Prostate gland (tissue), 2 donors: ENCODE results near the gene OTOF. TPM values are rescaled to one million over a fixed set of nuclear protein-coding genes. Genes with fewer than 3 reads are reported as not detected.

Experiments used
- DNase-seq: peaks from one replicate; pipeline ENCODE4 v3.0.0-alpha.2; 2019; ENCODE audit warnings: low spot score
- H3K27ac ChIP-seq, 2 donors: fragments of 200-600 bp; sonication (generic); 2 replicates each; pipeline ENCODE4 v1.5.1; 2017 to 2019
- H3K27me3 ChIP-seq: fragments of 200-600 bp; sonication (generic); replicated peaks from 2 replicates; pipeline ENCODE4 v1.5.1; 2019; ENCODE audit not compliant: insufficient read depth
- H3K36me3 ChIP-seq, 2 donors: fragments of 200-600 bp; sonication (generic); 1 replicate in 1 of 2; 2 replicates in 1 of 2; pipeline versions ENCODE4 v1.5.1 to v1.8.1; 2017 to 2019
- H3K4me1 ChIP-seq: fragments of 200-600 bp; sonication (generic); replicated peaks from 2 replicates; pipeline ENCODE4 v1.5.1; 2019
- H3K4me3 ChIP-seq, 2 donors: fragments of 200-600 bp; sonication (generic); 2 replicates each; pipeline ENCODE4 v1.5.1; 2017 to 2019
- H3K9me3 ChIP-seq: fragments of 200-600 bp; sonication (generic); 2 replicates; pipeline ENCODE4 v1.5.1; 2017
- POLR2A ChIP-seq: fragments of 450-650 bp; IDR thresholded peaks from one replicate; pipeline ENCODE4 v1.6.1; 2016; ENCODE audit warnings: antibody characterized with exemption, mild to moderate bottlenecking
- POLR2AphosphoS5 ChIP-seq: sonication (generic); formaldehyde crosslinking; IDR thresholded peaks from one replicate; pipeline ENCODE4 v1.6.1; 2017; ENCODE audit warnings: antibody characterized with exemption
- WGBS: methylation state at CpG from one replicate; pipeline ENCODE4 v1.1.5; 2018; 5-methylcytosine and 5-hydroxymethylcytosine counted together
- intact Hi-C: fragments of 100-400 bp; cut with DNase I; formaldehyde crosslinking; loops from one replicate; pipeline ENCODE4 v1.14.2; 2022
- total RNA-seq, 2 donors: library from RNA; depleted of rRNA; stranded (reverse); fragments of >200 nt; gene quantifications; one replicate each; pipeline ENCODE4 v1.1.0, GENCODE V29; 2016
- TF ChIP-seq, protein P1 (sequence below), 4 experiments: fragments of 200-600 bp in 2 of 4; fragments of 450-650 bp in 2 of 4; sonication (generic) in 2 of 4; IDR thresholded peaks; 1 replicate in 3 of 4; 2 replicates in 1 of 4; pipeline ENCODE4 v1.5.1; 2016 to 2019; ENCODE audit warnings: antibody characterized with exemption in 4 of 4, mild to moderate bottlenecking in 2 of 4, moderate library complexity in 2 of 4

OTOF gene
- under 1 TPM in 1 of 2 donors, not detected in 1; 0.68 TPM for total RNA-seq

DNA sequence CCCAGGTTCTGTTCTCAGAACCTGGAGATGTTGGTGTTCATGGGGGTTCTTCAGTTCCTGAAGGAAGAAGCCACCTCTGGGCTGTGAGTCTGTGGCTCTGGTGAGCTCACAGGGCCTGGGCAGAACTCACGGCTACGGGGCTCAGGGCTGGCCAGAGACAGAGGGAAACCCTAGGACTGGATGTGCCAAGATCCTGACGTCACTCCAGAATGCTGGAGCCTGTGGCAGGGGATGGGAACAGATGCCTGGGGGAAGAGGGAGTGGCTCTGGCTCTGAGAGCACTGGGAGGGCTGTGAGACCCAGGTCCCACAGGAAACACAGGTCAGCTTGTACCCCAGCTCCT is at the start of gene OTOF:
Gene OTOF (minus strand): TSS at position 214 of the 343 bp plus-strand sequence.
- no peak for TF ChIP-seq POLR2A
- TF ChIP-seq, protein P1, sequence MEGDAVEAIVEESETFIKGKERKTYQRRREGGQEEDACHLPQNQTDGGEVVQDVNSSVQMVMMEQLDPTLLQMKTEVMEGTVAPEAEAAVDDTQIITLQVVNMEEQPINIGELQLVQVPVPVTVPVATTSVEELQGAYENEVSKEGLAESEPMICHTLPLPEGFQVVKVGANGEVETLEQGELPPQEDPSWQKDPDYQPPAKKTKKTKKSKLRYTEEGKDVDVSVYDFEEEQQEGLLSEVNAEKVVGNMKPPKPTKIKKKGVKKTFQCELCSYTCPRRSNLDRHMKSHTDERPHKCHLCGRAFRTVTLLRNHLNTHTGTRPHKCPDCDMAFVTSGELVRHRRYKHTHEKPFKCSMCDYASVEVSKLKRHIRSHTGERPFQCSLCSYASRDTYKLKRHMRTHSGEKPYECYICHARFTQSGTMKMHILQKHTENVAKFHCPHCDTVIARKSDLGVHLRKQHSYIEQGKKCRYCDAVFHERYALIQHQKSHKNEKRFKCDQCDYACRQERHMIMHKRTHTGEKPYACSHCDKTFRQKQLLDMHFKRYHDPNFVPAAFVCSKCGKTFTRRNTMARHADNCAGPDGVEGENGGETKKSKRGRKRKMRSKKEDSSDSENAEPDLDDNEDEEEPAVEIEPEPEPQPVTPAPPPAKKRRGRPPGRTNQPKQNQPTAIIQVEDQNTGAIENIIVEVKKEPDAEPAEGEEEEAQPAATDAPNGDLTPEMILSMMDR (IDR thresholded peaks at IDR 0.05) = no peak
- TF ChIP-seq POLR2AphosphoS5 = no peak
- intact Hi-C loops = no loop called here
- Histone ChIP-seq H3K4me3 (no peak within 1 kb of the TSS), H3K4me1 (no peaks in the 10 kb centered on the region), H3K9me3 (no peaks in the 10 kb centered on the region), H3K27ac (no peak within 1 kb of the TSS), H3K27me3 (no peaks in the 10 kb centered on the region), H3K36me3 (no peaks in the 10 kb centered on the region)
- 4% methylated on average over 3 of the region's 3 CpGs for WGBS
- DNase-seq = no peak

DNA sequence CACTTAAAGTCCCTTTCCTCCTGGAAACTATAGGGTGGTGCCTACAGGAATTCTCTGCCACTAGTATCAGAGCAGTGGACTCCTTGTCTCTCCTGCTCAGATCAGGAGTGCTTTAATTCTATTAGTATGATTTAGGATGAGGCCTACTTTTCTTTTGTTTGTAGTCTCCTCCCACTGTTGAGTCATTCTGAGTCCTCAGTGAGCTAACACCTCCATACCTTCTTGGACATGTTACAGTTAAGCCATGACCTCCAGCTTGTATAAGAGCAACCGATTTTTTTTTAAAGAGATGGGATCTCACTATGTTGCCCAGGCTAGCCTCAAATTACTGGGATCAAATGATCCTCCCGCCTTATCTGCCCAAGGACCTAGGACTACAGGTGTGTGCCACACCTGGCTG is 48.7 kb upstream of the OTOF start:
- Histone ChIP-seq H3K27ac (no peak overlapping the region), H3K36me3 (no peaks in the 10 kb centered on the region), H3K4me1 (no peaks in the 10 kb centered on the region), H3K4me3 (no peak overlapping the region), H3K9me3 (no peaks in the 10 kb centered on the region), H3K27me3 (no peaks in the 10 kb centered on the region)
- intact Hi-C loops = no loop called here
- WGBS = 74% methylated on average over 2 of the region's 2 CpGs
- no peak for DNase-seq
- TF ChIP-seq POLR2A (no peak), POLR2AphosphoS5 (no peak)
- TF ChIP-seq, protein P1 (IDR thresholded peaks at IDR 0.05) = no peak

DNA sequence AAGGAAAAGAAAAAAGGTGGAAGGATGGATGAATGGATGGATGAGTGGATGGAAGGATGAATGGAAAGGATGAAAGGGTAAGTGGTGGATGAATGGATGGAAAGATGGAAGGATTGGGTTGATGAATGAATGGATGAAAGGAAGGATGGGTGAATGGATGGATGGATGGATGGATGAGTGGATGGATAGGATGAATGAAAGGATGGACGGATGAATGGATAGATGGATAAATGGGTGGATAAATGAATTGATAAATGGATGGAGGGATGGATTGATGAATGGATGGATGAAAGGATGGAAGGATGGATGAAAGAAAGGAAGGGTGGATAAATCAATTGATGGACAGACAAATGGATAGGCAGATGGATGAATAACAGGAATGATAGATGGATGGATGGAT is 48.2 kb upstream of the OTOF start:
- intact Hi-C loops = no loop called here
- 91% methylated on average over 1 of the region's 1 CpG for WGBS
- DNase-seq = no peak
- TF ChIP-seq POLR2AphosphoS5 (no peak), POLR2A (no peak)
- TF ChIP-seq, protein P1 (IDR thresholded peaks at IDR 0.05) = no peak
- H3K27me3 ChIP-seq = no peaks in the 10 kb centered on the region
- H3K36me3 ChIP-seq = no peaks in the 10 kb centered on the region
- no peak overlapping the region for H3K27ac ChIP-seq
- no peaks in the 10 kb centered on the region for H3K9me3 ChIP-seq
- no peaks in the 10 kb centered on the region for H3K4me1 ChIP-seq
- H3K4me3 ChIP-seq = no peak overlapping the region

DNA sequence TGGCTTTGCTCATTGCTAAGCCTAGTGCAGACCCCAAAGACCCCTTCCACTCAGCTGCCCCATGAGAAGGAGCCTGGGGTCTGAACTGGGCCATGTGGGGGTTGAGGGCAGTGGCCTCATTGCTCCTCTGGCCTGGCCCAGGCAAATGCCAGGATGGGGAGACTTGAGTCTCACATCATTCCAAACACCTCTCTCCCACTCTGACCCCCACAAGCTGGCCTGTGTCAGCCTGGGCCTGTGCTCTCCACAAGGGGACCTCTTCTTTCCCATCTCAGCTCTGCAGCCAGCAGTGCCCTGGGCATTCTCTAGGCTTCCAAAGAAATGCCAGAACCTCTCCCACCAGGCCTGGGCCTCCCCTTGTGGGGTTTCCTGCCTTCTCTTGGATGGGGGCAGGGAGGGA is 45.8 kb upstream of the OTOF start:
- no peaks in the 10 kb centered on the region for H3K27me3 ChIP-seq
- intact Hi-C loops = no loop called here
- H3K4me1 ChIP-seq = no peaks in the 10 kb centered on the region
- H3K4me3 ChIP-seq = no peak overlapping the region
- no peak for DNase-seq
- no peak overlapping the region for H3K27ac ChIP-seq
- H3K36me3 ChIP-seq = no peaks in the 10 kb centered on the region
- no peaks in the 10 kb centered on the region for H3K9me3 ChIP-seq
- no peak for TF ChIP-seq POLR2AphosphoS5

GRCh38 chr2:26522751-26523171 is 44.8 kb upstream of the OTOF start:
- Histone ChIP-seq H3K4me3 (no peak overlapping the region), H3K9me3 (no peaks in the 10 kb centered on the region), H3K27ac (no peak overlapping the region), H3K4me1 (no peaks in the 10 kb centered on the region), H3K36me3 (no peaks in the 10 kb centered on the region), H3K27me3 (no peaks in the 10 kb centered on the region)
- intact Hi-C loops = no loop called here
- no peak for DNase-seq
- TF ChIP-seq POLR2A (no peak), POLR2AphosphoS5 (no peak)
- TF ChIP-seq, protein P1 (IDR thresholded peaks at IDR 0.05) = no peak
- WGBS = 89% methylated on average over 7 of the region's 7 CpGs
